HG03108 (cell line): Measurements from ENCODE around the gene CD5L.

Experiments used
- ATAC-seq: cut with Tn5 transposase; IDR thresholded peaks from one replicate; pipeline ENCODE4 v1.9.1; 2021; ENCODE audit warnings: moderate library complexity; ENCODE audit not compliant: unreplicated experiment

CD5L gene

DNA sequence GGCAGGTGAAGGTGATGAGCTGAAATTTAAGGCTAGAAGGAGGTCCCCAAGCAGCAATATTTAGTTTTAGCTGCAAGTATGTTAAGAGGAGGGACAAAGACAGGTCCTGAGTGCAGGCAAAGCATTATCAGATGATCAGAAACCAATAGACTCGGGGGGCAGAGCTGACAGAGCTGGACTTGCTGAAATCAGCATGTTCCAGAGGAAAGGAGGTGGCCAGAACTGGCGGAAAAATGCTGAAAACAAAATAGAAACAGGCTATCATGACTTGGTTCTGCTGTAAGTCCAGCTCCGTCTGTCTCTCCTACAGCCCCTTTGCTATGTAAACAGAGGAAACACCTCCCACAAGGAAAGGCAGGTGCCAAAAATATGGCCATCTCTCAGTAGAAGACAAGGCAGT, at the start of gene CD5L:
TSS of gene CD5L (minus strand) at position 101 of the 400 bp plus-strand sequence. CDS start 107 bp downstream, outside the sequence.
- ATAC-seq: no peak

DNA sequence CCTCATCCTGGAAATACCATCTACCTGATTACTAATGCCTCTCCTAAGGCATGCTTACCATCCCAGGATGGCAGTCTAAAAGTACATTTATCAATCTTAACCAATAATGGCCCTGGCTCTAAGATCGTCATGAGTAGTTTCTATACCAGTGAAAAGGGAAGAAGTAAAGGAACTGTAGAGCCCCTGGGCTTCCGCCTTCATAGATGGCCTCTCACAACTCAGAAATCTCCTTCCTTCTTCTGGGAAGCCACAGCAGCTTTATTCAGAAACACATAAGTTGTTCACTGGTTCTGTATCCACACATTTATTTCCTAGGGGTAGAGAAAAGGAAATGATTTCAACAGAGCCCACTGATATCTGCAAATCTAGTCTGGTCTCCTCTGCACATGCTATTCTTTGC, 41.0 kb upstream of the CD5L start:
- ATAC-seq: no peak

DNA sequence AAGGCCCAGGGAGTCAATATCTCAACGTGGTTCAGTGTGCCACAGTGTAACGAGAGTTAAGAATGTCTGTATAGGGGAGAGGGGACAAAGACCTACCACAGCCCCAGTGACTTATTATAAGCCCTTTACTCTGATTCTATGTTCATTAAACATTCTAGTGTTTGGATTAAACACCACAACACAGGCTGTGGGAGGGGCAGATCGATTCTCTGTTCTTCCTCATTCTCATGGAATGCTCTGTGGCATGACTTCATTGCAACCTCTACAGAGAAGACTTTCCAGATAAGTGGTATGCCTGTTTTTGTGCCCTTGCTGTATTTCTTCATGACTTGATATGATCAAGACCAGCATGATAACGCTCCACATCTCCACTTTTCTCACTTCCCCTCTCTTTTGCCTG, 39.0 kb upstream of the CD5L start:
- ATAC-seq: no peak

DNA sequence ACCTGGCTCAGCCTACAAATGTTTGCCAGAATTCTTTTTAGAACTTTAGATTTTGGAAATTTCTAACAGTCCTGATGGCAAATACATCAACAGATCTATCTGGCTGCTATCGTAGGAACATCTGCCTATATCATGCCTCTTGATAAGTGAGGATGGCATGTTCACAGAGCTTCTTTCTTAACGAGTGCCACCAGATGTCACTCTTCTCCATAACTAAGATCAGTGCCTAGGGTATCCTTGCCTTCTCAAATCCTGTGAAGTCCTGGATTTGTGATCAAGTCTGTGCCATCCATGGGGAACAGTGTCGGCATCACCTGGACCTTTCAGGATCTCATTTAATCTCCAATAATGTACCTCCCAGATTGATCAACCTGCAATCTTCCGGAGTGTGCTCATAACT, 36.5 kb upstream of the CD5L start:
- no peak for ATAC-seq

DNA sequence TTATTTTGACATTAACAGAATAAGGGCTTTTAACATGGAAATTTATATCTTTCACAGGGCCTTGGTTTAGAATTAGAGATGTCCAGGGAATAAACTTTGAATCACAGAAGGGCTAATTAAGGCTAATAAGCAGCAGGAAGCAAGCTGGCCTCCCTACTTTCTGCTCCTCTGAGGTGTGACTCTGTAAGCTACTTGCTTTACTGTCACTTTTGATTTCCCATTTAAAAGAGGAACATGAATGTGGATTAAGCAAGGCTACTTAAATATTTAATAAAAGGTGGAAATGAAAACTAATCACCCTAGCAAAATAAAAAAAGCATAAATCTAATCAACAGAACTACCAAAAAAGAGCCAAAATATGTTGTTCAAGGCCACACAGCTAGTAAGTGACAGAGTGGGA, 28.9 kb upstream of the CD5L start:
- ATAC-seq: no peak

DNA sequence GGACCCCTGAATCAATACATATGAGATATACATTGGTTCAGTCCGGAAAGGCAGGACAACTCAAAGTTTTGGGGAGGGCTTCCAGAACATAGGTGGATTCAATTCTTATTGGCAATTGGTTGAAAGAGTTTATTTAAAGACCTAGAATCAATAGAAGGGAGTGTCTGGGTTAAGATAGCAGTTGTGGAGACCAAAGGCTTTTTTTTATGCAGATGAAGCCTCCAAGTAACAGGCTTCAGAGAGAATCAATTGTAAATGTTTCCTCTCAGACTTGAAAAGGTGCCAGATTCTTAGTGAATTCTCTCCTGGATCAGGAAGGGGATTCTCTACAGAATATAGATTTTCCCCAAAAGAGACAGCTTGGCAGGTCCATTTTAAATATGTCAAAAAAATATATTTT, 27.0 kb upstream of the CD5L start:
- ATAC-seq: no peak

DNA sequence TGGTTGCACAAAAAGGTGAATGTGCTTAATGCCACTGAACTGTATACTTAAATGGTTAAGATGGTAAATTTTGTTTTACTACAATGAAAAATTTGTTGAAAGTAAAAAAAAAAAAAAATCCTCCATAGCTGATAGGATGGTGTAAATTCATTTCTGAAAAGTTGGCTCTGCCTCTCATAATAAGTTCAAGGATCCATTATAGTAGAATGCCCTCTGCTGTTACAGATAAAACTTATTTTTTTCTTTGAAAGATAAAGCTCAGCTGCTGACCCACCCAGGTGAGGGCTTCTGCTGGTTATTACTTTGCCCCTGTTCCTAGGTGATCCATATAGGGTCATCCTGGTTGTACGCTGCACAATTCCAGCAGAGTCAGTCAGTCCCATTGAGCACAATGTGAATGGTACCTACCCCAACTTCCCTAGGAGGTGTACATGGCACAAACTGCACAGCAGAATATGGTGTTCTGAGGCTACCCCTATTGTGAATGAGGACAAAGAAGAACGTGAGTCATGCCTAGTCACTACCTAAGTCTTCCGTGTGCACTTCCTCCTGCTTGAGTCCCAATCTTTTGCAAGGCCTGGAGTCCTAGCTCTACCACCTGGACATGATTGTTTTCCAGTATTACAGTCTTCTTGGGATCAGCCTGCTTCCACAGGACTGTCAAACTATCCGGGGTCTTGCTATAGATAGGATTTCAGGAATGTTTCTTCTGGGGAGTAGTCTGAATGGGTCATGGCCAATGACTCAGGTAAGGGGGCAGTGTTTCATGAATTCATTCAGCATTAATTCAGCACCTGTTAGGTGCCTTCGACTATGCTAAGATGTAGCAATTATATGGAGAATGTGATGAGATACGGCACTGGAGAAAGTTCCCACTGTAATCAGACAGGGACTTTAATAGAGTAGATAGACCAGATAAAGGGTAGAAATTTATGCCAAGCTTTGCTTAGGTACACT, 20.8 kb upstream of the CD5L start:
- ATAC-seq: no peak

DNA sequence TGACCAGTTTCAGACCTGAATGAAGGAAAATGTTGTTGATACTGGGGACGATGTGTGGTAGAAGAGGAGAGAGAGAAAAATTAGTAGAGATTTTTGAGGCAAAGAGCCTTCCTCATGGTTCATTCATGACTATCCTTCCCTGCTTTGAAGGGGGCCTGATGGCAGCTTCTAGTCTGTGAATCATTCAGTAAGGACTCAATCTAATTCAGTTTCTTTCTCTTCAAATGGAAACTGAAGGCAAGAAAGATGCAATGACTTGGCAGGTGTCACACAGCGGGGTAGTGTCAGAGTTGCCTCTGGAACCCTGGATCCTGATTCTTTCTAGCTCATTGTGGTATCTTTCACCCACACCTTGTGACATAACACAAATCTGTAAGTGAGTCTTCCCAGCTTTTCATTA, 14.9 kb upstream of the CD5L start:
- ATAC-seq: no peak

DNA sequence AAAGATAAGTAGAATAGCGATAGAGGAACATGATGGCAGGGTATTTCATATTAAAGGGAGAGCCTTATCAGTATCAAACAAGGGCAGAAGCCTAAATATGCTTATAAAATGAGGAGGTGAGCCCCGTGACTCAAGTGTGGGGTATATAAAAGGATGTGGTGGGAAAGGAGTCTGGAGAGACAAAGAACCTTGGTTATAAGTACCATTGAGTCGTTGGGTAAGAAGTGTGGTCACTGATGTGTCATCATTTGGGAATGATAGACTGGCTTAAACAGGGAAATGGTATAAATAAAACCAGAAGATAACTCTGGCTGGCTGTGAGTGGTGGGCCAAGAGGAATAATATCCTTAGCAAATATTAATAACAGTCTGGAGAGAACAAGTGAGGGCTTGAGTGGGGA, 10.9 kb upstream of the CD5L start:
- no peak for ATAC-seq

DNA sequence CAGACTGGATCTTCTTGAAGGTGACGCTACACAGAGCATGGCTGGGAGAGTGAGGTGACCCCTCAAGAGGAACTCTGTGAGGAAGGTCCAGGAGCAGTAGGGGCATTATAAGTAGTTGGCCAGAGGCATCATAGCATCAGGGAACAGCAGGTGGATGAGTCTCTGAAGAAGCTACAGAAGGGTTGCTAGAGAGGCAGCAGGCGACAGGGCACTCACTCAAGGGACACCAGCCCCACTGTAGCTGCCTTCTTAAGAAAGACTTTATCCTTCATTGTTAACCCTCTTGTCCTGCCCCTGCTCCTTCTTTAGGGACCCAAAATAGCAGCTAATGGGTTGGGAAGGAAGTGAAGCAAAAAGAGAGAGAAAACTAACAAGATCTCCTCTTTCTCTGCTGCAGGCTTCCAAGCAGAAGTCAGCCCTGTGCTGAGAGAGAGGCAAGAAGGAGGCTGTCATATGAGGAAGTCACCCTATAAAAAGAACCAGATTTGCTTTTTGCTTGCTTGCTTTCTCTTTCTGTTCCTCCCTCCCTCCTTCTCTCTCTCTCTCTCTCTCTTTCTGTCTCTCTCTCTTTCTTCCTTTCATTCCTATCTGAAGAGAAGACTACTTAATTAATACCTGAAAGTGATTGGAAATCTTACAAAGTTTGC, 7.7 kb upstream of the CD5L start:
- ATAC-seq: no peak

DNA sequence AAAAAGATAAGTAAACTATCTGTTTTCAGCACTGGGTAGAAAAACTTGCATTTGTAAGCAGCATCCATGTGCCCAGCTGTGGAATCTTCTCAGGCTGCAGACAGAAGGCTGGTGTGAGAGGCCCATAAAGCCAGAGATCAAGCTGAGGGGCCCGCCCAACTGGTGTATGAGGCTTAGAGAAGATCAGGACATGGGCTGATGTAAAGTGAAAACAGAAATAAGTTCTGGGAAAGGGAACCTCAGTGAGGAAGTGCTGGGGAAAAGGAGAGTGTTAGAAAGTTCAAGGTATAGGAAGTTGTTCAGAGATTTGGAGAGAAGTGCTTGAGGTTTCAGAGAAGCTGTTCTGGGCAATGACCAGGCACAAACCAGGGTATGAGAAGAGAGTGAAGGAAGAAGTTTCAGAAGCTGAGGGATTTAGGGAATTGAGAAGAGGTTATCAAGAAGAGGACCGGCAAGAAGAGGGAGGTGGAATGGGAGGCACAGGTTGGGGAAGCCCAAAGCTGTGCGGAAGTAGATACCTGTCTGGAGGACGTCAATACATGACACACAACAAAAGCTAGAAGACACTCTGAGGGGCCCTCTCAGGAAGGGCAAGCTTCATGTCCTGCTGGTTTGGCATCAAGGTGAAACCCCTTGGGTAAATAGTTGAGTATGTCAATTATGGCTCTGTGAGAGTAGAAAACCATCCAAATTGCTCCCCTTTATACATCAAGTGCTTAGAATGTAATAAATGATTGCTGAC, 2.7 kb upstream of the CD5L start:
- no peak for ATAC-seq

DNA sequence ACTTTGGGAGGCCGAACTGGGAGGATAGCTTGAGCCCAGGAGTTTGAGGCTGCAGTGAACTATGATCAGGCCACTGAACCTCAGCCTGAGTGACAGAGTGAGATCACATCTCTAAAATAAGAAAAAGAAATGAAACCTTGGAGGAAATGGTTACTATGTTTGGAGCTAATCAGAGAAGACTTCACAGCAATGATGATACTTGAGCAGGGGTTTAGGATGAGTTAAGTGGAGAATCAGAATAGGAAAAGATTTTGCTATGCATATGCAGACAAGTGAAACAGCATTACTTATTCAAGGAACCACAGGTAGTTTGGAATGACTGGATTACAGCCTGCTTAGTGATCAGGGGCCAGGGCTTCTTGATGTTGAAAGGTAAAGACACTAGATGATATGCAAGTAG, 1.3 kb upstream of the CD5L start:
- no peak for ATAC-seq

DNA sequence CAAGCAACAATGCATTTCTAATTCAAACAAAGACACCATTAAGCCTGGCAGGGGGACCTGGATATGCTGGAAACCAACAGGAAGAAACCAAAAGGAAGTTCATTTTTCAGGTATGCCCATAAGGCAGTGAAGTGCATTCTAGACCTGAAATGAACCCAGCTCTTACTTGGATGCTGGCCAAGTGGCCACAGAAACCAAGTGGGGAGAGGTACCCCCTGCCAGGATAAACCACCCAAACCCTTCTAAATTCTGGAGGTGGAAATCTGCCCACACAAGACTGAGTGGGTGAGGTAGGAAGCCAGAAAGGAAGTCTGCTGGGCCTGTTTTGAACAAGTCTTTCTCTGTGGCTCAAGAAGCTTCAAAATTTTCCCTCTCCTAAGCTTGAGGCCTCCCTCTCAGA, 2.6 kb downstream of the CD5L start:
- no peak for ATAC-seq

DNA sequence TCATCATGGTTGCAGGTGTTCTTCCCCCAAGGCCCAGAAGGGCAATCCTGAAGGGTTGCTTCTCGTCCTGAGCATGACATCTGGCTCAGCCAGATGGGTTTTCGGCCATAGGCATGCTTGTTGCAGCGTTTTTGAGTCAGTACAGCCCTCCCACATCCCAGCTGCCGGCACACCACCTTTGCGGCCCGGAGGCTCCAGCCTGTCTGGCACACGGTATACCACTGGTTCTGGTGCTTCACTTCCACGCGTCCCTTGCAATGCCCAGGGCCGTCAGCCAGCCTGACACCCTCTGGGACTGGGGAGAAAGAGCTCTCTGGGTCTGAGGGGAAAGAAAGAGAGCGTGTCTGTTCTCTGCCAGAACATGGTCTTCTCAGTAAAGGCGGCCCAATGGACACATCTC, 7.2 kb downstream of the CD5L start:
- no peak for ATAC-seq

DNA sequence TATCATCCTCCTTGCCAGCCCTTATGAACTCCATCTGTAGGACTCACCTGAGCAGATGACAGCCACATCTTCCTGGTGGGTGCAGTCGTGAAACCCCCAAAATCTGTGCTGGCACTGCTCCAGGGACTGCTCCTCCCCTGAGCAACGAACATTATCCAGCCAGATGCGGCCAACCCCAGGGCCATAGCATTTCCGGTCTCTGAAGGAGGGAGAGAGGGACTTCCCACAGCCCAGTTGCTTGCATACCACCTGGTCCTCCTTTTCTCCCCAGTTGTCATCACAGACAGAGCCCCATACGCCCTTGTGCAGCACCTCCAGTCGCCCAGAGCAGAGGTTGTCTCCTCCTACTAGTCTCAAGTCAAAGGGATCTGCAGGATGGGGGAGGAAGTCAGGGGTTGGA, 8.5 kb downstream of the CD5L start:
- ATAC-seq: no peak

DNA sequence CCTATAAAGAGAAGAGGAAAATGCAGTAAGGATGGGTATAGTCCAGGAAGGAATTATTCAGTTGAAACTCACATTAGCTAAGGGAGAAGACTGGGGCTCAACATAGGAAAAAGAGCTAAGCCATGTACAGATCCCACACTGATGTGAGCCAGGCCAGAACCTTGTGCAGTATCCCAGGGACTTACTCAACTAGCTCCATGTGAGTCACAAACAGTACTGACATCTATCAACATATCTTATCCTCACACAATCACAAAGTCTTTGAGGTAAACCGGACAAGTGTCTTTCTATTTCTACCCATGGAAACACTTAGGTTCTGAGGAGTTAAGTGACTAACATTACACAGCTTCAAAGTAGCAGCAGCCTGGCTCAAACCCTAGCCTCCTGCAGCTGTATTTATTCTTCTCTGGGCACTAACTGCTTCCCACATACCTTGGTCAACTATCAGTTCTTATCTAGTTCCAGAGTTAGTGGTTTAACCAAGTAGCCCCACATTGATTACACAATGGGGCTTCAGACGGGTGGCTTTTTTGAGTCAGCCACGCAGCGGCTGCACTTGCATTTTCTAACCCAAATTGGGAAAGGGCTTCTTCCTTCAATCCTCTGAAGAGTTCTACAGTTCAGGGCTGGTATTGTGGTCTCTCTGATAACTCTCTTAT, 9.5 kb downstream of the CD5L start:
- no peak for ATAC-seq

DNA sequence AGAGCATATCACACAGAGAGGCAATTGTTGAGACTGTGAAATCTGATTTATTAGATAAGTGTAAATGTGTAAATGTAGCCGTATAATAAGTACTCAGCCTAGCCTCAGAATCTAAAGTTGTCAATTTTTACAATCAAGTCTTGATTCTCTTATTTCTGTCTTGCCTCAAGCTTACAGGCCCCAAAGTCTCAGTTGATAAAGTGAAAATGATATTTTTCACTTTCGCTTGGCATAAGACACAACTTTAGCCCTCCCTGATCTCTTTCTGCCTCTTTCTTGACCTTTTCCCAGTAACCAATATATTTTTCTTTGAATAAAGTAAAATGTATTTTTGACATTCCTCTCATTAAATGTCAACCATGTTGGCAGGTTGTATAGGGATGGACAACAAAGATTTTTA, 10.7 kb downstream of the CD5L start:
- ATAC-seq: no peak

DNA sequence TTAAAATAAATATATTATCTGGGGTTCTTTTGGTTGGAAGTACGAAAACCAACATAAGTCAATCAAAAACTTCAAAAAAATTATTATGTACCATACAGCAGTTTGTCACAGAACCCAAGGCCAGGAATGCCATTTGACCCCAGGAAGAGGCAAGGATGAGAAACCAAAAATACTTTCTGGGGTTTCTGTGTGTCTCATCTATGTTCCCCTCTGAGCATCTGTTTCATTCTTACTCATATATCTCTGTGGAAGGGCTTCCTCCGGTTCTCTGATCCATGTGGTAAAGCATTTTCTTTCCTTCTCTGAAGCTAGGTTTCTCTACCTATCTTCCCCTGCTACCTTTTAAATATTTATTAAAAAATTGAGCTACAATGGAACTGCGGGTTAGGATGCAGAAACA, 11.9 kb downstream of the CD5L start:
- no peak for ATAC-seq

DNA sequence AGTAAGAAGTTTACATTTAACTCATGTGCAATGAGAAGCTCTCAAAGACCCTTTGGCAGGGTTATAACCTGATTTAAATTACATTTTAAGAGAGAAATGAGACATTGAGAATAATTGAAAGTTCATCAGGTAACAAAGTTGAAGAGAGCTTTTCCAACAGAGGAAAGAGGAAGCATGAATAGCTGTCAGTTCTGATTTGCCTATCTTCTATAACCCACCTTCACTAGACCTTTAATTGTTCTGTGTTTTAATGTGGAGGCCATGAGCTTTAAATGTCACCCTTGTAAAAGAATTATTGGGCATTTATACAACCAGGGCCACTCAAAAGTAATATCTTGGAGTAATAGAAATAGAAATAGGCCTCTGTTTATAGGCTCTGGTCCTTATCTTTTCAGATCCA, 12.4 kb downstream of the CD5L start:
- ATAC-seq: no peak

DNA sequence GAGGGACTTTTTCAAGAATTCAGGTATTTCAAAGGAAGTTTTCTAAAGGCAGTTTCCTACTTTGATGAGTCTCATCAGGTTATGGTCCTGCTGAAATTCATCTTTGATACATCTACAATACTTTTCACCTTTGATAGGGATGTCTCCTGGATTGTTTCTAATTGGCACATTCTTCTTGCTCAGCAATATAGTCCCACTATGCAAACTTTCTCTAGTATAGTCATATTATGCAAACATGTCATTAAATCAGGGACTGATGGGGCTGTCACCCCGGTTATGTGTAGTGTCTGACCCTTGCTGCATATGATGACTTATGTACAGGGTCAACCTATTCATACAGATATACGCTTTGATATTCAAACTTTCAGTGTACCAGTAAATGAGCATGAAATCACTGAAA, 21.3 kb downstream of the CD5L start:
- no peak for ATAC-seq

DNA sequence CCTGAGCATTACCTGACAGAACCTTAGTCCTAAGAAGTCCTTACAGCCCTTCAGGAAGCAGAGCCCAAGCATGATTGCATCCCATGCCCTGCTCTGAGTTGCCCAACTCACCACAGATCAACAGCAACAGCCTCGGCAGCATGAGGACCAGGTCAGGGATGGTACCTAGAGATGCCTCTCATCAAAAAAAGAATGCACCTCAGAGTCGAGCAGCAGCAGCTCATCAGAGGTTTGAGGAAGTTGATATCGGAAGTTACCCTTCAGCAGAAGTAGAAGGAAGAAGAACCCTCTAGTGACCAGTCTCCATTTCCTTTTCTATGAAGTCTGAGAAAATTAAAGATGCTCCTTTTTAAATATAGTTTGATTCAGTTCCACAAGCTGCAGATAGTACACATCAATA, 21.7 kb downstream of the CD5L start, which contains the start of gene FCRL1:
TSS of gene FCRL1 (minus strand) at position 225 of the 400 bp plus-strand sequence. CDS start at position 142, 83 bp downstream.
- ATAC-seq: no peak
